Neural cell (in vitro differentiated cells): ENCODE measurements around the gene MN1.

Source experiments
- CTCF ChIP-seq: fragments of 450-650 bp; IDR thresholded peaks from 2 replicates; pipeline ENCODE4 v1.5.1; 2014; ENCODE audit warnings: antibody characterized with exemption, mild to moderate bottlenecking, moderate library complexity; ENCODE audit not compliant: poor library complexity, severe bottlenecking
- EP300 ChIP-seq: fragments of 450-650 bp; conservative IDR thresholded peaks from 2 replicates; pipeline ENCODE4 v1.6.1; 2014; ENCODE audit warnings: antibody characterized with exemption, mild to moderate bottlenecking, moderate library complexity; ENCODE audit not compliant: poor library complexity, severe bottlenecking
- EZH2 ChIP-seq: fragments of 200-600, 300-800 bp; shearing (Covaris generic), sonication (generic); IDR thresholded peaks from 2 replicates; pipeline ENCODE4 v1.6.1; 2014; ENCODE audit warnings: antibody characterized with exemption, low read length, borderline replicate concordance, mild to moderate bottlenecking; ENCODE audit not compliant: insufficient read depth, poor library complexity, severe bottlenecking

DNA sequence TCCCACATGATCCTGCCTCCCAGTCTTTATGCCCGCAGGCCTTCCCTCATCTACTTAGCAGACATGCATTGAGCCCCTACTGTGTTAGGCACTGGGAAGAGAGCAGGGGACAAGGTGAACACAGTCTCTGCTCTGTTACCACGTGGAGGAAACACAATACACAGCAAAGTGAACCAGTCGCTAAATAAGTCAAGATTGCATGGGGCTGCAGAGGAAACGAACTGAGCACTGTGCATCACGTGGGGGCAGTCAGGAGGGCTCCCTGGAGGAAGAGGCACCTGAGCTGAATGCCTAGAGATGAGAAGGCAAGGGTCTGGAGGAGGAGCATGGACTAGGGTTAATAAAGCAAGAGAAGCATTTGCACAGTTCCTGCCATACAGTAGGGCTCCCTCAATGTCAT is 102.7 kb downstream of the MN1 start:
- TF ChIP-seq CTCF (no peak), EZH2 (no peak), EP300 (no peak)
